Measurements from ENCODE around the gene TBC1D22A. TPM values are rescaled to one million over a fixed set of nuclear protein-coding genes. Genes with fewer than 3 reads are reported as not detected.

TBC1D22A gene
- total RNA-seq, 3 donors from 2014 or later: 19.0 to 23.6 (median 23.6) TPM

- peak in 1 of 2 donors; percentile 11 for DNase-seq (ENCODE audit: low spot score in 2 of 2)
- Histone ChIP-seq H3K4me1 (no peaks in the 10 kb centered on the region), H3K27me3 (peaks cover 0 to 59% of the 10 kb centered on the region in 2 donors), H3K36me3 (no peaks in the 10 kb centered on the region), H3K9me3 (no peaks in the 10 kb centered on the region), H3K4me3 (no peak overlapping the region), H3K27ac (no peak overlapping the region)
- intact Hi-C loops (cut with DNase I; ENCODE audit: low total_unique reads): no loop called here
- TF ChIP-seq POLR2AphosphoS5 (IDR thresholded peaks at IDR 0.05): no peak
- TF ChIP-seq CTCF (IDR thresholded peaks at IDR 0.05): no peak
- no peak for TF ChIP-seq POLR2A (IDR thresholded peaks at IDR 0.05)
Observed at GRCh38 chr22:47201996-47202818, 439.8 kb downstream of the TBC1D22A start.

- Histone ChIP-seq H3K36me3 (no peaks in the 10 kb centered on the region), H3K4me3 (no peak overlapping the region), H3K9me3 (no peaks in the 10 kb centered on the region), H3K4me1 (no peaks in the 10 kb centered on the region), H3K27me3 (peaks cover 0 to 53% of the 10 kb centered on the region in 2 donors), H3K27ac (no peak overlapping the region)
- intact Hi-C loops (cut with DNase I; ENCODE audit: low total_unique reads): no loop called here
- TF ChIP-seq POLR2A (IDR thresholded peaks at IDR 0.05): no peak
- no peak for TF ChIP-seq CTCF (IDR thresholded peaks at IDR 0.05)
- no peak for TF ChIP-seq POLR2AphosphoS5 (IDR thresholded peaks at IDR 0.05)
- DNase-seq (ENCODE audit: low spot score in 2 of 2): peak in 1 of 2 donors; percentile 2
Observed at GRCh38 chr22:47202819-47203553, 440.5 kb downstream of the TBC1D22A start.

GRCh38 chr22:47203554-47203991 is 441.1 kb downstream of the TBC1D22A start:
- H3K27me3 ChIP-seq: peaks cover 0 to 48% of the 10 kb centered on the region in 2 donors
- intact Hi-C loops (cut with DNase I; ENCODE audit: low total_unique reads): no loop called here
- no peaks in the 10 kb centered on the region for H3K36me3 ChIP-seq
- peak in 1 of 2 donors; percentile 8 for DNase-seq (ENCODE audit: low spot score in 2 of 2)
- TF ChIP-seq POLR2A (IDR thresholded peaks at IDR 0.05) (no peak), CTCF (IDR thresholded peaks at IDR 0.05) (no peak), POLR2AphosphoS5 (IDR thresholded peaks at IDR 0.05) (no peak)
- H3K27ac ChIP-seq: no peak overlapping the region
- H3K4me1 ChIP-seq: no peaks in the 10 kb centered on the region
- no peak overlapping the region for H3K4me3 ChIP-seq
- H3K9me3 ChIP-seq: no peaks in the 10 kb centered on the region

- Histone ChIP-seq H3K27me3 (peaks cover 0 to 41% of the 10 kb centered on the region in 2 donors), H3K9me3 (no peaks in the 10 kb centered on the region), H3K4me1 (no peaks in the 10 kb centered on the region), H3K27ac (no peak overlapping the region), H3K36me3 (no peaks in the 10 kb centered on the region), H3K4me3 (no peak overlapping the region)
- intact Hi-C loops (cut with DNase I; ENCODE audit: low total_unique reads): no loop called here
- no peak for TF ChIP-seq POLR2AphosphoS5 (IDR thresholded peaks at IDR 0.05)
- TF ChIP-seq CTCF (IDR thresholded peaks at IDR 0.05): no peak
- TF ChIP-seq POLR2A (IDR thresholded peaks at IDR 0.05): no peak
- DNase-seq (ENCODE audit: low spot score in 2 of 2): peak; percentile 7 to 48
Observed at GRCh38 chr22:47204002-47204979, 441.8 kb downstream of the TBC1D22A start.
